Measurements from ENCODE around the gene NOL4L.

NOL4L gene

DNA sequence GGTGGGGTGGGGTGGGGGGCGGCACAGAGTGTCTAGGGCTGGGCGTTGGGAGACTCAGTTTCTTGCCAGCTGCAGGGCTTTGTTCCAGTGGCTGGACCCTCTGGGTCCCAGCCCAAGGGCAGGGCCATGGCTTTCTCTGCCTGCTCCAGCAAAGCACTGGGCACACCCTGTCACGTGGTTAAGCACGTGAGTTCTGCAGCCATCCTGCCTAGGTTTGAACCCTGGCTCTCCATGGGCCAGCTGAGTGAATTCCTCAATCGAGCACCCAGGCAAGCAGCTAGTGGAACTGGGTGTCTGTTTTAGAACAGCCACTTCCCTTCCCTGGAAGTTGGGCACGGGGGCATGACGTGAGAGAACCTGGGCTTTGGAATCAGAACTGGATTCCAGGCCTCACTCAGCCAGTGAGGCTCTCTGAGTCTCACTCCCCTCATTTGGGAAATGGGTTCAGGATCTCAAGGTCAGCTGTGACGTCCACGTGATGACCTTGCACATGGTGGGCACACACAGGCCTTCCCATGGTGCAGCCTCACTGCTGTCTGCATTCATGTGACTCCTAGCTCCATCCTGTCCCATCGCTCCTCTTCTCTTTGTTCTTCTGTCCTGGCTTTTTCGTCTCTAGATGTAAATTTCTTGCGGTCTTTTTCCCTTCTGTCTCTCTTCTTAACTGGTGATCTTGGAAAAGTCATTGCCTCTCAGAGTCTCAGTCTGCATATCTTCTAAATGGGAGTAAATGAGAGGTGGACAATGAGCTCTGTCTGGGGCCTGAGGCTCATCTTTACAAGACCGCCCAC is 45.9 kb downstream of the NOL4L start:
- no peak for DNase-seq (ENCODE audit: low spot score)
- TF ChIP-seq, protein P1, sequence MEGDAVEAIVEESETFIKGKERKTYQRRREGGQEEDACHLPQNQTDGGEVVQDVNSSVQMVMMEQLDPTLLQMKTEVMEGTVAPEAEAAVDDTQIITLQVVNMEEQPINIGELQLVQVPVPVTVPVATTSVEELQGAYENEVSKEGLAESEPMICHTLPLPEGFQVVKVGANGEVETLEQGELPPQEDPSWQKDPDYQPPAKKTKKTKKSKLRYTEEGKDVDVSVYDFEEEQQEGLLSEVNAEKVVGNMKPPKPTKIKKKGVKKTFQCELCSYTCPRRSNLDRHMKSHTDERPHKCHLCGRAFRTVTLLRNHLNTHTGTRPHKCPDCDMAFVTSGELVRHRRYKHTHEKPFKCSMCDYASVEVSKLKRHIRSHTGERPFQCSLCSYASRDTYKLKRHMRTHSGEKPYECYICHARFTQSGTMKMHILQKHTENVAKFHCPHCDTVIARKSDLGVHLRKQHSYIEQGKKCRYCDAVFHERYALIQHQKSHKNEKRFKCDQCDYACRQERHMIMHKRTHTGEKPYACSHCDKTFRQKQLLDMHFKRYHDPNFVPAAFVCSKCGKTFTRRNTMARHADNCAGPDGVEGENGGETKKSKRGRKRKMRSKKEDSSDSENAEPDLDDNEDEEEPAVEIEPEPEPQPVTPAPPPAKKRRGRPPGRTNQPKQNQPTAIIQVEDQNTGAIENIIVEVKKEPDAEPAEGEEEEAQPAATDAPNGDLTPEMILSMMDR (IDR thresholded peaks at IDR 0.05): no peak
- no peak overlapping the region for H3K4me3 ChIP-seq
- H3K27ac ChIP-seq: peak overlapping the region in 1 of 2 donors; percentile 43

DNA sequence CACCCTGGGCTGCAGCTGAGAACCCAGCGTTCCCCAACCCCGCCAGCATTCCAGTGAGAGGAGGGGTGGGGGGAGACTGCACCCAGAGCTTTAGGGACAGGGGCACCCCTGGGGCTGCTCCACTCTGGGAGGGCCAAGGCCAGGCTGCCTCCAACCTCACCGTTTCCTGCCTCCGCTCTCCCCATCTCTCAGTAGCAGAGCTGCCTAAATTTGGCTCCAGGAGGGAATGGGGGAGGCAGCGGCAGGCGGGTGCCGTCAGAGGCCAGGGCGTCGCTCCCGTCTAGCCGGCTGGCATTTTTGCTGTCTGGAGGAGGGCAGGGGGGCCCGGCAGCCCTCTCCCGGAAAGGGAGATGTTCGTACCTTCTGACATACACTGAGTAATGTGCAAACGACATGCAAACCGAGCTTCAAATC is 46.6 kb downstream of the NOL4L start:
- TF ChIP-seq, protein P1 (IDR thresholded peaks at IDR 0.05): no peak
- Histone ChIP-seq H3K27ac (peak overlapping the region in 1 of 2 donors; percentile 43), H3K4me3 (peak overlapping the region; percentile 45)
- DNase-seq (ENCODE audit: low spot score): no peak

DNA sequence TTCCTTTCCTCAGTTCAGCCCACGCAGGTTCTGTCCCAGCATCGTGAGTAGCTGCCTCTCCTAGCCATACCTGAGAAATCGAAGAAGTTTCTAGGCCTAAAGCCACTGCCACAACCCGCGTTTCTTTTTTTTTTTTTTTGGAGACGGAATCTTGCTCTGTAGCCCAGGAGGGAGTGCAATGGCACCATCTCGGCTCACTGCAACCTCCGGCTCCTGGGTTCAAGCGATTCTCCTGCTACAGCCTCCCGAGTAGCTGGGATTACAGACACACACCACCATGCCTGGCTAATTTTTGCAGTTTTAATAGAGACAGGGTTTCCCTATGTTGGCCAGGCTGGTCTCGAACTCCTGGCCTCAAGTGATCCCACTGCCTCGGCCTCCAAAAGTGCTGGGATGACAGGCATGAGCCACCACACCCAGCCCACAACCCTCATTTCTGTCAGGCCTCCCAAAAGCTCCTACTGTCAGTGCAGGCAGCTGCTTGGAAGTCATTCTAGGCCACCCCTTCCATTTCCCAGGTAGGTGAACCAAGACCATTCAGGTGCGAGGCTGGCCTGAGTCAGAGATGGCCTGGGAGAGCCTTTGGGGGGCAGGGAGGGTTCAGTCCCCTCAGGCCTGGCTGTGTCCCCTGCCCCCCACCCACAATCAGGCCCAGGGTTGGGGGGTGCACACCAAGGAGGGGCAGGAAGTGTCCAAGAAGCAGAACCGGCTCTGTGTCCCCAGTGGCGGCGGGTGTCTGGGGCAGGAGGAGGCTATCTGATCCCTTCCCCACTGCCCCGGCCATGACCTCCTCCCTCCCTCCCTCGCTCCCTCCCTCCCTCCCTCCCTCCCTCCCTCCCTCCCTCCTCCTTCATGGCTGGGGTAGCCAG is 47.2 kb downstream of the NOL4L start:
- peak overlapping the region; percentile 74 for H3K4me3 ChIP-seq
- peak overlapping the region in 1 of 2 donors; percentile 43 for H3K27ac ChIP-seq
- TF ChIP-seq, protein P1 (IDR thresholded peaks at IDR 0.05): no peak
- no peak for DNase-seq (ENCODE audit: low spot score)

DNA sequence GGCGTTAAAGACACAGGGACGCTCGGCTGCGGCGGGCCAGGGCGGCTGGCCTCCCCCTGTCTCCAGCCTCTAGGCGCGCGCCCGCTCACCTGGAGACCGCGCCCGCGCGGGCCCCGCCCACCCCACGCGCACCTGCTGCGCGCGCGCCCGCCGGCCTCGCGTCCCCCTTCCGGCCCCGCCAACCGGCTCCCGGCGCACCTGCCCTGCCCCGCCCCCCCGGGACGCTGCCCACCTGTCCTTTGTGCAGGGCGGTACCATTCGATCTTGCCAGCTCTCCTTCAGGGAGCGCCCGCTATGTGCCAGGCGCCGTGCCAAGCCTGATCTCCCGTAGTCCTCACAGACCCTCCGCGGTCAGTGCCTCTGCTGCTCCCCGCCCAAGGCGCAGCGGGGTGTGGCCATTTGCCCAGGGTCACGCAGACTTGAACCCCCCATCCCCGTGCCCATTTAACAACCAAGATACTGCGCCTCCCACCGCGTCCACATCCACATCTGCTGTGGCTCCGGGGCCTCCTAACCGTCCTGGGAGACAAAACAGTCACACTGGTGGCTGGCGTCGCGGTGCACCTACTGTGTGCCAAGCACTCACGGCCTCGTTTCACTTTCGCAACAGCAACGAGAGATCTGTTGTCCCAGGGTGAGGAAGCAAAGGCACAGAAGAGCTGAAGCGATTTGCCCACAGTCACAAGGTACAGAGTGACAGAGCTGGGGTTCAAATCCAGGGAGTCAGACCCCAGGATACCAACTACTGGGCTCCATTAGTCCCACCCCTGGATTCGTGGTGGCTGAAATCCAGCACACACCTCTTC is 48.1 kb downstream of the NOL4L start:
- Histone ChIP-seq H3K4me3 (peak overlapping the region; percentile 74), H3K27ac (peak overlapping the region in 1 of 2 donors; percentile 5)
- DNase-seq (ENCODE audit: low spot score): no peak
- TF ChIP-seq, protein P1 (IDR thresholded peaks at IDR 0.05): no peak

DNA sequence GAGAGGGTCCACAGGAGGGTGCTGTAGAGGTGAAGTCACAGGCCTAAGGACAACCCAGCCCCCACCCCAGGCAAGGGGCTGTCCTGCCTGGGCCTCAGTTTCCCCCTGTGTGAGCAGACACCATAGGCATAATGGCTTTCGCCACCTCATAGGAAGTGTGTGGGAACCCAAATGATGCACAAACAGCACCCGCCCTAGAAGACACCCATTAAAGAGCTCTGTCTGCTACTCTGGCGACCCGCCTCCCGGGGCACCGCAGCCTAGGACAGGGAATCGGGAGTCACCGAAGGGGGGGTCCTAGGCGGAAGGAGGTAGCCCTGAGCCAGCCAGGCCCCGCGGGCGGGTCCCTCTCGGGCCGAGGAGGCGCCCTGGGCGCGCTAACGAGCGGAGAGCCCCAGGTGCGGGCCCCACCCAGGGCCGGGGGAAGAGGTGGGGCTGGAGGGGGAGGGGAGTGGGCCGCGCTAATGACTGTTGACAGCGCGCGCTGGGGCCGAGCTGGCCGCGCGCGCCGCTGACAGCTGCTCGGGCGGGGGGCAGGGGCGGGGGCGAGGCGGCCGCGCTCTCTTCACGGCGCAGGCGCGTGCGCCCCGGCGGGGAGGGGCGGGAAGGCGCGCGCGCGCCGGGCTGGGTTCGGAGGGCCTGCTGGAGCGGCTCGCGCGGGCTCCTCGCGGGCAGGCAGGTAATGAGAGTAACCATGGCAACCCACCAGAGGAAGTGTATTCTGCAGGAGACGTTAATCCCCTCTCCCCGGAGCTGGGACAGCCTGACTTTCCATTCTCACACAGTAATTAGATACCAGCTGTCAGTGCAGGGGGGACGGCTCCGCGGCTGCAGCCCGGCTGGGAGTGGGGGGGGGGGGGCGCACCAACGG is 48.9 kb downstream of the NOL4L start:
- TF ChIP-seq, protein P1 (IDR thresholded peaks at IDR 0.05): no peak
- Histone ChIP-seq H3K27ac (no peak overlapping the region), H3K4me3 (peak overlapping the region; percentile 74)
- no peak for DNase-seq (ENCODE audit: low spot score)

Data from coronary artery (tissue), 2 donors.